ENCODE data around the gene MAP3K4.
"Not testable (repeated sequence)": the region's sequence is repeated elsewhere in the genome, so short reads cannot be mapped to it uniquely, and the experiment has no call there.

The MAP3K4 gene

GRCh38 chr6:160972594-160972993 is 19.0 kb upstream of the MAP3K4 start:
- not testable (repeated sequence) for DNase-seq (ENCODE audit: low read depth)

GRCh38 chr6:160973311-160974250 is 18.0 kb upstream of the MAP3K4 start:
- DNase-seq (ENCODE audit: low read depth): no peak

- DNase-seq (ENCODE audit: low read depth): no peak
Observed at GRCh38 chr6:160974304-160974771, 17.2 kb upstream of the MAP3K4 start.

GRCh38 chr6:160975162-160975561 is 16.4 kb upstream of the MAP3K4 start:
- no peak for DNase-seq (ENCODE audit: low read depth)

- not testable (repeated sequence) for DNase-seq (ENCODE audit: low read depth)
Observed at GRCh38 chr6:160975961-160976360, 15.6 kb upstream of the MAP3K4 start.

GRCh38 chr6:160978141-160978901 is 13.2 kb upstream of the MAP3K4 start:
- no peak for DNase-seq (ENCODE audit: low read depth)

- DNase-seq (ENCODE audit: low read depth): no peak
Observed at GRCh38 chr6:160979061-160979708, 12.4 kb upstream of the MAP3K4 start.

GRCh38 chr6:160983377-160983948 is 8.1 kb upstream of the MAP3K4 start:
- not testable (repeated sequence) for DNase-seq (ENCODE audit: low read depth)

- no peak for DNase-seq (ENCODE audit: low read depth)
Observed at GRCh38 chr6:160986851-160987250, 4.7 kb upstream of the MAP3K4 start.

- DNase-seq (ENCODE audit: low read depth): no peak
Observed at GRCh38 chr6:160987265-160987664, 4.3 kb upstream of the MAP3K4 start.

- no peak for DNase-seq (ENCODE audit: low read depth)
Observed at GRCh38 chr6:160990847-160991405, 643 bp upstream of the MAP3K4 start.

- no peak for DNase-seq (ENCODE audit: low read depth)
Observed at GRCh38 chr6:160992061-160992979, 751 bp downstream of the MAP3K4 start.

- DNase-seq (ENCODE audit: low read depth): no peak
Observed at GRCh38 chr6:160992980-160993314, 1.4 kb downstream of the MAP3K4 start.

- no peak for DNase-seq (ENCODE audit: low read depth)
Observed at GRCh38 chr6:160995271-160995670, 3.7 kb downstream of the MAP3K4 start.

GRCh38 chr6:160996131-160996601 is 4.6 kb downstream of the MAP3K4 start:
- DNase-seq (ENCODE audit: low read depth): no peak

- DNase-seq (ENCODE audit: low read depth): no peak
Observed at GRCh38 chr6:160998217-160998616, 6.6 kb downstream of the MAP3K4 start.

- no peak for DNase-seq (ENCODE audit: low read depth)
Observed at GRCh38 chr6:160998766-160999165, 7.2 kb downstream of the MAP3K4 start.

- no peak for DNase-seq (ENCODE audit: low read depth)
Observed at GRCh38 chr6:160999516-160999915, 7.9 kb downstream of the MAP3K4 start.

GRCh38 chr6:161000632-161001031 is 9.1 kb downstream of the MAP3K4 start:
- DNase-seq (ENCODE audit: low read depth): no peak

GRCh38 chr6:161001421-161001820 is 9.9 kb downstream of the MAP3K4 start:
- no peak for DNase-seq (ENCODE audit: low read depth)

GRCh38 chr6:161003336-161003735 is 11.8 kb downstream of the MAP3K4 start:
- DNase-seq (ENCODE audit: low read depth): no peak
